Measurements from ENCODE around the gene TFR2.

Gene TFR2

GRCh38 chr7:100613412-100614175 is 27.8 kb downstream of the TFR2 start:
- no peak for DNase-seq (ENCODE audit: low read depth)

- peak; percentile 15 for DNase-seq (ENCODE audit: low read depth)
Measured at GRCh38 chr7:100612730-100613390, 28.5 kb downstream of the TFR2 start.

- peak; percentile 99 for DNase-seq (ENCODE audit: low read depth)
Measured at GRCh38 chr7:100611983-100612729, 29.2 kb downstream of the TFR2 start, which contains the start of gene MOSPD3. TSS of gene MOSPD3 (plus strand) at chr7:100612540. CDS start at chr7:100612792, 252 bp downstream.

GRCh38 chr7:100609958-100610357 is 31.4 kb downstream of the TFR2 start:
- DNase-seq (ENCODE audit: low read depth) = no peak

- peak; percentile 70 for DNase-seq (ENCODE audit: low read depth)
Measured at GRCh38 chr7:100607111-100607510, 34.2 kb downstream of the TFR2 start.

GRCh38 chr7:100606313-100606712 is 35.0 kb downstream of the TFR2 start:
- no peak for DNase-seq (ENCODE audit: low read depth)

GRCh38 chr7:100604976-100605911 is 36.1 kb downstream of the TFR2 start:
- no peak for DNase-seq (ENCODE audit: low read depth)

GRCh38 chr7:100604028-100604975 is 37.0 kb downstream of the TFR2 start:
- DNase-seq (ENCODE audit: low read depth) = peak; percentile 87

- peak; percentile 60 for DNase-seq (ENCODE audit: low read depth)
Measured at GRCh38 chr7:100603726-100604027, 37.7 kb downstream of the TFR2 start.

- peak; percentile 73 for DNase-seq (ENCODE audit: low read depth)
Measured at GRCh38 chr7:100602889-100603725, 38.2 kb downstream of the TFR2 start.

GRCh38 chr7:100600730-100601038 is 40.7 kb downstream of the TFR2 start:
- no peak for DNase-seq (ENCODE audit: low read depth)

GRCh38 chr7:100599911-100600729 is 41.2 kb downstream of the TFR2 start:
- no peak for DNase-seq (ENCODE audit: low read depth)

GRCh38 chr7:100598425-100598824 is 42.9 kb downstream of the TFR2 start:
- peak; percentile 40 for DNase-seq (ENCODE audit: low read depth)

GRCh38 chr7:100595188-100595587 is 46.2 kb downstream of the TFR2 start:
- no peak for DNase-seq (ENCODE audit: low read depth)

GRCh38 chr7:100591596-100591995 is 49.8 kb downstream of the TFR2 start:
- DNase-seq (ENCODE audit: low read depth) = no peak

GRCh38 chr7:100590077-100590737 is 51.1 kb downstream of the TFR2 start:
- DNase-seq (ENCODE audit: low read depth) = no peak

- DNase-seq (ENCODE audit: low read depth) = no peak
Measured at GRCh38 chr7:100589341-100589947, 51.9 kb downstream of the TFR2 start.

GRCh38 chr7:100588438-100588837 is 52.9 kb downstream of the TFR2 start:
- peak; percentile 59 for DNase-seq (ENCODE audit: low read depth)
